ENCODE data around the gene STRADB.

STRADB gene

GRCh38 chr2:201402651-201403562 lies 48.6 kb upstream of the STRADB start:
- Histone ChIP-seq H3K36me3 (ENCODE audit: control insufficient read depth in 2 of 2, insufficient read depth in 1 of 2, low read length in 2 of 2) (peaks cover 0 to 3% of the 10 kb centered on the region in 2 experiments; a peak in 1 of 3 replicates), H3K4me3 (ENCODE audit: low read depth, low read length) (no peak overlapping the region), H3K27ac (ENCODE audit: extremely low read depth, low read depth, low read length) (no peak overlapping the region), H3K4me1 (ENCODE audit: control insufficient read depth, insufficient read depth, low read length) (peaks cover 47% of the 10 kb centered on the region), H3K9me3 (ENCODE audit: control insufficient read depth, insufficient read depth, low read depth, low read length) (no peaks in the 10 kb centered on the region)
- POLR2A ChIA-PET = interaction anchor here (0.7 to 0.9 kb wide), 2 partner anchors 37 to 49 kb away, joined by 3 to 5 read pairs; partner anchors contain the start of genes STRADB and TRAK2
- CTCF ChIA-PET = interaction anchor here (0.5 to 0.9 kb wide), 2 partner anchors 161 to 166 kb away, joined by 3 to 4 read pairs; no protein-coding TSS in a partner anchor
- TF ChIP-seq ATF2 (tag by site-specific recombination; IDR thresholded peaks at IDR 0.05; ENCODE audit: low read depth) (no peak), ZNF660 (tag by site-specific recombination; IDR thresholded peaks at IDR 0.05) (peak; percentile 23; the same call in 1 of the 2 replicates), ZNF132 (tag by site-specific recombination; IDR thresholded peaks at IDR 0.05; ENCODE audit: borderline replicate concordance) (no peak), ZEB2 (tag by site-specific recombination; IDR thresholded peaks at IDR 0.05) (peak; percentile 19; the same call in 1 of the 2 replicates), KLF8 (tag by site-specific recombination; IDR thresholded peaks at IDR 0.05) (no peak), ZNF530 (tag by site-specific recombination; IDR thresholded peaks at IDR 0.05; ENCODE audit: low read depth) (no peak), HOXA7 (CRISPR knock-in tag; IDR thresholded peaks at IDR 0.05; ENCODE audit: borderline replicate concordance) (no peak), ZNF768 (tag by site-specific recombination; IDR thresholded peaks at IDR 0.05) (no peak), ZNF280C (tag by site-specific recombination; IDR thresholded peaks at IDR 0.05) (no peak), GLIS2 (tag by site-specific recombination; IDR thresholded peaks at IDR 0.05) (no peak), HOXC10 (CRISPR knock-in tag; IDR thresholded peaks at IDR 0.05) (no peak), KLF10 (tag by site-specific recombination; IDR thresholded peaks at IDR 0.05) (no peak), PRDM4 (tag by site-specific recombination; IDR thresholded peaks at IDR 0.05) (no peak), ZNF792 (tag by site-specific recombination; IDR thresholded peaks at IDR 0.05) (no peak), FEZF1 (tag by site-specific recombination; IDR thresholded peaks at IDR 0.05) (no peak), ZNF362 (tag by site-specific recombination; IDR thresholded peaks at IDR 0.05) (peak; percentile 45; the same call in 1 of the 2 replicates), SP3 (tag by site-specific recombination; IDR thresholded peaks at IDR 0.05) (no peak), ZBTB8A (tag by site-specific recombination; IDR thresholded peaks at IDR 0.05) (no peak), YY1 (tag by site-specific recombination; IDR thresholded peaks at IDR 0.05) (no peak), ZNF580 (tag by site-specific recombination; IDR thresholded peaks at IDR 0.05) (no peak), GFI1B (tag by site-specific recombination; IDR thresholded peaks at IDR 0.05) (no peak), ZBTB1 (tag by site-specific recombination; IDR thresholded peaks at IDR 0.05) (no peak), ZBTB20 (tag by site-specific recombination; IDR thresholded peaks at IDR 0.05) (no peak), ZNF76 (tag by site-specific recombination; IDR thresholded peaks at IDR 0.05; ENCODE audit: borderline replicate concordance, low read depth) (no peak), ZNF2 (tag by site-specific recombination; IDR thresholded peaks at IDR 0.05) (no peak), ZNF654 (tag by site-specific recombination; IDR thresholded peaks at IDR 0.05; ENCODE audit: low read depth) (no peak), OSR2 (tag by site-specific recombination; IDR thresholded peaks at IDR 0.05) (0 out of 2 replicates have a peak, but pooled peaks have one; percentile 28), ZNF174 (tag by site-specific recombination; IDR thresholded peaks at IDR 0.05) (no peak)
- TF ChIP-seq, protein P1, sequence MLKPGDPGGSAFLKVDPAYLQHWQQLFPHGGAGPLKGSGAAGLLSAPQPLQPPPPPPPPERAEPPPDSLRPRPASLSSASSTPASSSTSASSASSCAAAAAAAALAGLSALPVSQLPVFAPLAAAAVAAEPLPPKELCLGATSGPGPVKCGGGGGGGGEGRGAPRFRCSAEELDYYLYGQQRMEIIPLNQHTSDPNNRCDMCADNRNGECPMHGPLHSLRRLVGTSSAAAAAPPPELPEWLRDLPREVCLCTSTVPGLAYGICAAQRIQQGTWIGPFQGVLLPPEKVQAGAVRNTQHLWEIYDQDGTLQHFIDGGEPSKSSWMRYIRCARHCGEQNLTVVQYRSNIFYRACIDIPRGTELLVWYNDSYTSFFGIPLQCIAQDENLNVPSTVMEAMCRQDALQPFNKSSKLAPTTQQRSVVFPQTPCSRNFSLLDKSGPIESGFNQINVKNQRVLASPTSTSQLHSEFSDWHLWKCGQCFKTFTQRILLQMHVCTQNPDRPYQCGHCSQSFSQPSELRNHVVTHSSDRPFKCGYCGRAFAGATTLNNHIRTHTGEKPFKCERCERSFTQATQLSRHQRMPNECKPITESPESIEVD (tag by site-specific recombination; IDR thresholded peaks at IDR 0.05) = peak; percentile 67
